Tibial nerve (tissue), 4 donors: Measurements from ENCODE around the gene PIK3R1. TPM values are rescaled to one million over a fixed set of nuclear protein-coding genes. Genes with fewer than 3 reads are reported as not detected.

Source experiments
- DNase-seq, 2 donors: peaks; one replicate each; pipeline ENCODE4 v3.0.0-alpha.2; 2019; ENCODE audit warnings: low spot score in 2 of 2
- H3K27ac ChIP-seq, 4 donors: fragments of 200-600 bp; sonication (generic) in 3 of 4; one replicate each; pipeline ENCODE4 v1.5.1; 2017 to 2019; ENCODE audit warnings: mild to moderate bottlenecking in 1 of 4
- H3K27me3 ChIP-seq, 2 donors: fragments of 200-600 bp; sonication (generic) in 1 of 2; one replicate each; pipeline versions ENCODE4 v1.5.1 to v1.6.0; 2017 to 2019
- H3K36me3 ChIP-seq, 3 donors: fragments of 200-600 bp; sonication (generic); one replicate each; pipeline ENCODE4 v1.5.1; 2018 to 2019
- H3K4me1 ChIP-seq, 4 donors: fragments of 200-600 bp; sonication (generic) in 3 of 4; one replicate each; pipeline ENCODE4 v1.5.1; 2017 to 2019
- H3K4me3 ChIP-seq, 4 donors: fragments of 200-600 bp; sonication (generic) in 3 of 4; one replicate each; pipeline ENCODE4 v1.5.1; 2017 to 2019; ENCODE audit warnings: mild to moderate bottlenecking in 1 of 4, moderate library complexity in 1 of 4
- H3K9me3 ChIP-seq, 4 donors: fragments of 200-600 bp; sonication (generic) in 3 of 4; one replicate each; pipeline ENCODE4 v1.5.1; 2017 to 2019
- CTCF ChIP-seq, 5 experiments: fragments of 200-600 bp in 3 of 5; fragments of 450-650 bp in 2 of 5; sonication (generic) in 3 of 5; IDR thresholded peaks; one replicate each; pipeline ENCODE4 v1.5.1; 2016 to 2019; ENCODE audit warnings: antibody characterized with exemption in 5 of 5, mild to moderate bottlenecking in 3 of 5, moderate library complexity in 2 of 5
- EP300 ChIP-seq, 2 donors: sonication (generic); formaldehyde crosslinking; IDR thresholded peaks; one replicate each; pipeline ENCODE4 v1.6.1; 2017; ENCODE audit warnings: antibody characterized with exemption in 2 of 2, mild to moderate bottlenecking in 1 of 2
- POLR2A ChIP-seq, 2 donors: fragments of 450-650 bp; IDR thresholded peaks; one replicate each; pipeline ENCODE4 v1.6.1; 2017; ENCODE audit warnings: antibody characterized with exemption in 2 of 2, mild to moderate bottlenecking in 2 of 2, moderate library complexity in 2 of 2
- WGBS, 2 donors: methylation state at CpG; one replicate each; pipeline ENCODE4 v1.1.5; 2018; 5-methylcytosine and 5-hydroxymethylcytosine counted together
- total RNA-seq, 4 donors: library from RNA; depleted of rRNA; stranded (reverse); fragments of >200 nt; gene quantifications; one replicate each; pipeline ENCODE4 v1.1.0, GENCODE V29; 2016

The PIK3R1 gene
- total RNA-seq, 4 donors from 2014 or later: 166 to 621 (median 433) TPM

- TF ChIP-seq EP300 (IDR thresholded peaks at IDR 0.05): no peak
- no peak for TF ChIP-seq CTCF (IDR thresholded peaks at IDR 0.05)
- no peak for TF ChIP-seq POLR2A (IDR thresholded peaks at IDR 0.05)
- Histone ChIP-seq H3K27me3 (no peaks in the 10 kb centered on the region), H3K27ac (peak overlapping the region in 2 of 4 donors; percentile 54 to 84), H3K36me3 (peaks cover 2 to 36% (median 20%) of the 10 kb centered on the region in 3 donors), H3K9me3 (no peaks in the 10 kb centered on the region), H3K4me1 (peaks cover 0 to 77% (median 58%) of the 10 kb centered on the region in 4 donors), H3K4me3 (no peak overlapping the region)
- no peak for DNase-seq
- WGBS, 2 donors: 68 to 74% methylated on average over 3 of the region's 3 CpGs
These were observed 75.3 kb downstream of the PIK3R1 start for GRCh38 chr5:68290847-68291246.

- TF ChIP-seq CTCF (IDR thresholded peaks at IDR 0.05): no peak
- TF ChIP-seq EP300 (IDR thresholded peaks at IDR 0.05): no peak
- TF ChIP-seq POLR2A (IDR thresholded peaks at IDR 0.05): no peak
- Histone ChIP-seq H3K4me3 (no peak overlapping the region), H3K9me3 (no peaks in the 10 kb centered on the region), H3K4me1 (peaks cover 0 to 68% (median 44%) of the 10 kb centered on the region in 4 donors), H3K27me3 (no peaks in the 10 kb centered on the region), H3K36me3 (peaks cover 10 to 51% (median 26%) of the 10 kb centered on the region in 3 donors), H3K27ac (peak overlapping the region in 1 of 4 donors; percentile 84)
- no peak for DNase-seq
- 15 to 20% methylated on average over 3 of the region's 3 CpGs for WGBS, 2 donors
These were observed 76.8 kb downstream of the PIK3R1 start for GRCh38 chr5:68292316-68292715.

- H3K27me3 ChIP-seq: no peaks in the 10 kb centered on the region
- 76 to 85% methylated on average over 3 of the region's 3 CpGs for WGBS, 2 donors
- peaks cover 12 to 79% (median 31%) of the 10 kb centered on the region in 3 donors for H3K36me3 ChIP-seq
- H3K4me1 ChIP-seq: peaks cover 0 to 59% (median 15%) of the 10 kb centered on the region in 4 donors
- TF ChIP-seq CTCF (IDR thresholded peaks at IDR 0.05) (no peak), EP300 (IDR thresholded peaks at IDR 0.05) (no peak), POLR2A (IDR thresholded peaks at IDR 0.05) (no peak)
- H3K9me3 ChIP-seq: no peaks in the 10 kb centered on the region
- H3K4me3 ChIP-seq: no peak overlapping the region
- no peak overlapping the region for H3K27ac ChIP-seq
- DNase-seq: no peak
These were observed 80.2 kb downstream of the PIK3R1 start for GRCh38 chr5:68295772-68296171.

GRCh38 chr5:68296895-68297294 lies 81.3 kb downstream of the PIK3R1 start:
- H3K4me3 ChIP-seq: no peak overlapping the region
- WGBS, 2 donors: 67 to 79% methylated on average over 1 of the region's 1 CpG
- H3K4me1 ChIP-seq: peaks cover 0 to 48% (median 6%) of the 10 kb centered on the region in 4 donors
- H3K9me3 ChIP-seq: no peaks in the 10 kb centered on the region
- no peak for DNase-seq
- peaks cover 12 to 84% (median 31%) of the 10 kb centered on the region in 3 donors for H3K36me3 ChIP-seq
- no peak overlapping the region for H3K27ac ChIP-seq
- no peaks in the 10 kb centered on the region for H3K27me3 ChIP-seq
- no peak for TF ChIP-seq EP300 (IDR thresholded peaks at IDR 0.05)
- TF ChIP-seq POLR2A (IDR thresholded peaks at IDR 0.05): no peak
- TF ChIP-seq CTCF (IDR thresholded peaks at IDR 0.05): no peak

GRCh38 chr5:68297656-68298055 lies 82.1 kb downstream of the PIK3R1 start:
- Histone ChIP-seq H3K27ac (peak overlapping the region in 1 of 4 donors; percentile 5), H3K27me3 (no peaks in the 10 kb centered on the region), H3K4me1 (peaks cover 0 to 41% (median 0%) of the 10 kb centered on the region in 4 donors), H3K9me3 (no peaks in the 10 kb centered on the region), H3K4me3 (no peak overlapping the region), H3K36me3 (peaks cover 12 to 87% (median 31%) of the 10 kb centered on the region in 3 donors)
- TF ChIP-seq EP300 (IDR thresholded peaks at IDR 0.05) (no peak), CTCF (IDR thresholded peaks at IDR 0.05) (no peak)
- WGBS, 2 donors: 53% methylated on average over 4 of the region's 4 CpGs
- no peak for DNase-seq
